IMR-90 (cell line): ENCODE results near the gene STXBP2. TPM values are rescaled to one million over a fixed set of nuclear protein-coding genes. Genes with fewer than 3 reads are reported as not detected.

Experiments used
- ATAC-seq: fragments of 200-7000 bp; cut with Tn5 transposase; 2 replicates; pipeline ENCODE4 v1.9.1; 2020; ENCODE audit warnings: low read depth, mild to moderate bottlenecking, moderate library complexity
- BruUV-seq: library from RNA; stranded (reverse); fragments of 400-500 nt; replicated peaks from 2 replicates; lab custom pipeline; 2021; lab: Mats Ljungman, UMichigan
- CTCF ChIA-PET: fragments of 300-600 bp; formaldehyde crosslinking; extraction: SDS; loops from one replicate; lab custom pipeline; 2021; ENCODE audit warnings: antibody characterized with exemption; lab: Yijun Ruan, JAX
- POLR2A ChIA-PET: fragments of 300-600 bp; sonication (Branson Sonifier 250); formaldehyde crosslinking; loops from one replicate; lab custom pipeline; 2022; ENCODE audit warnings: antibody characterized with exemption; ENCODE audit not compliant: unreplicated experiment; lab: Charles Lee
- DNase-seq: peaks from one replicate; pipeline ENCODE4 v3.0.0; 2013
- H2AFZ ChIP-seq: replicated peaks from 2 replicates; pipeline ENCODE3; 2013; ENCODE audit warnings: low read length, mild to moderate bottlenecking; ENCODE audit not compliant: poor library complexity
- H2AK5ac ChIP-seq: 2 replicates; pipeline ENCODE4 v1.6.1; 2013; ENCODE audit warnings: low read depth, low read length, inconsistent platforms
- H2AK9ac ChIP-seq: replicated peaks from 2 replicates; pipeline ENCODE3; 2013; ENCODE audit warnings: mild to moderate bottlenecking, low read depth, low read length, moderate library complexity; ENCODE audit not compliant: poor library complexity
- H2BK120ac ChIP-seq: 2 replicates; pipeline ENCODE4 v1.6.1; 2013; ENCODE audit warnings: low read depth, low read length, inconsistent platforms
- H2BK15ac ChIP-seq: 3 replicates; pipeline ENCODE4 v1.6.1; 2013; ENCODE audit warnings: low read depth, low read length, inconsistent platforms
- H2BK20ac ChIP-seq: 2 replicates; pipeline ENCODE4 v1.6.1; 2013; ENCODE audit warnings: low read depth, mild to moderate bottlenecking, inconsistent platforms, low read length, moderate library complexity
- H2BK5ac ChIP-seq: 2 replicates; pipeline ENCODE4 v1.6.1; 2013; ENCODE audit warnings: mild to moderate bottlenecking, low read depth, low read length, inconsistent platforms; ENCODE audit not compliant: poor library complexity, severe bottlenecking
- H3K14ac ChIP-seq: replicated peaks from 2 replicates; pipeline ENCODE4 v1.6.1; 2013; ENCODE audit warnings: low read depth, low read length, inconsistent platforms
- H3K18ac ChIP-seq: 2 replicates; pipeline ENCODE4 v1.6.1; 2013; ENCODE audit warnings: low read depth, low read length, control low read depth
- H3K23ac ChIP-seq: 2 replicates; pipeline ENCODE4 v1.6.1; 2013; ENCODE audit warnings: low read depth, low read length, inconsistent platforms
- H3K27ac ChIP-seq: 2 replicates; pipeline ENCODE4 v1.5.1; 2013; ENCODE audit warnings: mild to moderate bottlenecking, control low read depth, low read length; ENCODE audit not compliant: insufficient read depth
- H3K27me3 ChIP-seq: 2 replicates; pipeline ENCODE4 v1.6.1; 2013; ENCODE audit warnings: low read length; ENCODE audit not compliant: control insufficient read depth, insufficient read depth
- H3K36me3 ChIP-seq: 2 replicates; pipeline ENCODE4 v1.6.1; 2013; ENCODE audit warnings: low read length, mixed read lengths; ENCODE audit not compliant: control insufficient read depth, insufficient read depth
- H3K4ac ChIP-seq: 2 replicates; pipeline ENCODE4 v1.6.1; 2013; ENCODE audit warnings: low read depth, low read length, inconsistent platforms
- H3K4me1 ChIP-seq: 2 replicates; pipeline ENCODE4 v1.6.1; 2013; ENCODE audit warnings: low read length, mixed read lengths; ENCODE audit not compliant: control insufficient read depth, insufficient read depth
- H3K4me2 ChIP-seq: 2 replicates; pipeline ENCODE4 v1.6.1; 2013; ENCODE audit warnings: low read depth, mild to moderate bottlenecking, control low read depth, low read length, moderate library complexity
- H3K4me3 ChIP-seq: 2 replicates; pipeline ENCODE4 v1.5.1; 2013; ENCODE audit warnings: low read depth, mild to moderate bottlenecking, control low read depth, low read length, moderate library complexity; ENCODE audit not compliant: insufficient read depth
- H3K56ac ChIP-seq: 2 replicates; pipeline ENCODE4 v1.6.1; 2013; ENCODE audit warnings: low read length, inconsistent platforms; ENCODE audit not compliant: insufficient read depth; ENCODE audit errors: extremely low read depth
- H3K79me1 ChIP-seq, 2 experiments: 2 replicates each; pipeline ENCODE4 v1.6.1; 2013; ENCODE audit warnings: low read length in 2 of 2, inconsistent platforms in 1 of 2, low read depth in 1 of 2
- H3K9ac ChIP-seq: 2 replicates; pipeline ENCODE4 v1.6.1; 2013; ENCODE audit warnings: low read depth, low read length, control low read depth
- H3K9me1 ChIP-seq: 2 replicates; pipeline ENCODE4 v1.6.1; 2013; ENCODE audit warnings: low read length, inconsistent platforms; ENCODE audit not compliant: insufficient read depth
- H3K9me3 ChIP-seq: 2 replicates; pipeline ENCODE4 v1.6.1; 2013; ENCODE audit warnings: low read length; ENCODE audit not compliant: control insufficient read depth, insufficient read depth
- H4K20me1 ChIP-seq: 2 replicates; pipeline ENCODE4 v1.6.1; 2013; ENCODE audit warnings: low read length, inconsistent platforms; ENCODE audit not compliant: insufficient read depth
- H4K5ac ChIP-seq: 2 replicates; pipeline ENCODE4 v1.6.1; 2013; ENCODE audit warnings: mild to moderate bottlenecking, low read depth, low read length, control low read depth
- H4K8ac ChIP-seq, 2 experiments: 2 replicates each; pipeline ENCODE4 v1.6.1; 2013; ENCODE audit warnings: low read depth in 2 of 2, low read length in 2 of 2, control low read depth in 1 of 2, inconsistent platforms in 1 of 2
- H4K91ac ChIP-seq: 2 replicates; pipeline ENCODE4 v1.6.1; 2013; ENCODE audit warnings: low read depth, low read length, inconsistent platforms; ENCODE audit not compliant: insufficient read depth
- BHLHE40 ChIP-seq: fragments of 150-350 bp; IDR thresholded peaks from 2 replicates; pipeline ENCODE4 v1.6.1; 2016; ENCODE audit warnings: mild to moderate bottlenecking, low read depth, low read length
- CEBPB ChIP-seq: IDR thresholded peaks from 2 replicates; pipeline ENCODE4 v1.6.1; 2012; ENCODE audit warnings: low read depth, low read length, improper control_type of control experiment
- CHD1 ChIP-seq: IDR thresholded peaks from 2 replicates; pipeline ENCODE4 v1.6.1; 2012; ENCODE audit warnings: low read depth, low read length, improper control_type of control experiment
- ELK1 ChIP-seq: fragments of 150-350 bp; IDR thresholded peaks from 2 replicates; pipeline ENCODE4 v1.6.1; 2016; ENCODE audit warnings: low read depth, mild to moderate bottlenecking, low read length, moderate library complexity, borderline replicate concordance
- FOS ChIP-seq: fragments of 150-350 bp; IDR thresholded peaks from 2 replicates; pipeline ENCODE4 v1.6.1; 2016; ENCODE audit warnings: low read depth, low read length
- MAFK ChIP-seq: IDR thresholded peaks from 2 replicates; pipeline ENCODE4 v1.6.1; 2012; ENCODE audit warnings: low read depth, low read length, improper control_type of control experiment
- MAZ ChIP-seq: IDR thresholded peaks from 2 replicates; pipeline ENCODE4 v1.6.1; 2012; ENCODE audit warnings: low read depth, mild to moderate bottlenecking, low read length, improper control_type of control experiment, moderate library complexity, borderline replicate concordance
- MXI1 ChIP-seq: IDR thresholded peaks from 2 replicates; pipeline ENCODE4 v1.6.1; 2012; ENCODE audit warnings: low read depth, mild to moderate bottlenecking, low read length, moderate library complexity, borderline replicate concordance
- NFE2L2 ChIP-seq: fragments of 150-350 bp; IDR thresholded peaks from 2 replicates; pipeline ENCODE4 v1.6.1; 2016; ENCODE audit warnings: low read depth, mild to moderate bottlenecking, low read length
- POLR2A ChIP-seq: IDR thresholded peaks from 2 replicates; pipeline ENCODE4 v1.6.1; 2012; ENCODE audit warnings: mild to moderate bottlenecking, low read depth, low read length
- RAD21 ChIP-seq: IDR thresholded peaks from 2 replicates; pipeline ENCODE4 v1.6.1; 2012; ENCODE audit warnings: low read length, improper control_type of control experiment
- RCOR1 ChIP-seq: IDR thresholded peaks from 2 replicates; pipeline ENCODE4 v1.6.1; 2012; ENCODE audit warnings: mild to moderate bottlenecking, low read length, improper control_type of control experiment; ENCODE audit not compliant: insufficient replicate concordance
- RFX5 ChIP-seq: IDR thresholded peaks from 2 replicates; pipeline ENCODE4 v1.8.0; 2012; ENCODE audit warnings: low read depth, mild to moderate bottlenecking, low read length, moderate library complexity
- SMC3 ChIP-seq: fragments of 150-350 bp; IDR thresholded peaks from 2 replicates; pipeline ENCODE4 v1.6.1; 2016; ENCODE audit warnings: low read depth, mild to moderate bottlenecking, antibody characterized with exemption, low read length, moderate library complexity
- USF2 ChIP-seq: fragments of 150-350 bp; IDR thresholded peaks from 2 replicates; pipeline ENCODE4 v1.6.1; 2017; ENCODE audit warnings: mild to moderate bottlenecking, antibody characterized with exemption, low read length, low read depth
- WGBS, 2 experiments: methylation state at CpG; one replicate each; pipeline versions ENCODE4 v1.1.5 to v1.1.7; 2013; ENCODE audit warnings: missing lambda C conversion rate in 2 of 2; ENCODE audit not compliant: insufficient read length in 1 of 2; ENCODE audit errors: extremely low coverage in 2 of 2; 5-methylcytosine and 5-hydroxymethylcytosine counted together
- dilution Hi-C: fragments of 300-500 bp; cut with HindIII; formaldehyde crosslinking; loops from one replicate; pipeline ENCODE4 v1.14.3; 2018; ENCODE audit warnings: low sequenced_read_pairs; ENCODE audit not compliant: unreplicated experiment
- in situ Hi-C: fragments of 300-500 bp; cut with MboI; formaldehyde crosslinking; loops from 3 replicates; pipeline ENCODE4 v1.14.3; 2019; ENCODE audit warnings: low sequenced_read_pairs, inconsistent platforms, mixed read lengths
- intact Hi-C: fragments of 100-400 bp; cut with micrococcal nuclease; formaldehyde crosslinking; loops from 2 replicates; pipeline ENCODE4 v1.10.0; 2022
- polyA plus RNA-seq, 3 experiments: library from polyadenylated mRNA; depleted of rRNA; stranded (reverse); fragments of >200 nt; gene quantifications; 2 replicates each; pipeline ENCODE4 v1.2.3, GENCODE V29; 2012; ENCODE audit warnings: low replicate concordance in 1 of 3
- total RNA-seq: library from RNA; depleted of rRNA; stranded (reverse); fragments of >200 nt; gene quantifications from 2 replicates; pipeline ENCODE4 v1.2.3, GENCODE V29; 2012
- TF ChIP-seq, protein P1 (sequence below): conservative IDR thresholded peaks from 2 replicates; pipeline ENCODE4 v1.5.1; 2012; ENCODE audit warnings: mild to moderate bottlenecking, low read depth, low read length, improper control_type of control experiment

STXBP2 gene
- total and polyA plus RNA-seq, 2 of the 4 experiments (the other 2 are of a cell fraction) = 3.9 to 12.6 TPM

DNA sequence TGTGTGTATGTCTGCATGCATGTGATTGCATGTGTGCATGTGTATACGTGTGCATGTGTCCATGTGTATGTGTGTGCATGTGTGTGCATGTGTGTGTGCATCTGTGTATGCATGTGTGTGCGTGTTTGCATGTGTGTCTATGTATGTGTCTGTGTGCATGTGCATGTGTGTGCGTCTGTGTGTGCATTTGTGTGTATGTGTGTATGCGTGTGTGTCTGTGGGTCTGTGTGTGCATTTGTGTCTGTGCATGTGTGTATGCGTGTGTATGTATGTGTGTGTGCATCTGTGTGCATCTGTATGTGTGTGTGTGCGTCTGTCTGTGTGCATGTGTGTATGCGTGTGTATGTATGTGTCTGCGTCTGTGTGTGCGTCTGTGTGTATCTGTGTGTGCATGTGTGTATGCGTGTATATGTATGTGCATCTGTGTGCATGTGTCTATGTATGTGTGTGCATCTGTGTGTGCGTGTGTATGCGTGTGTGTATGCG, 3.0 kb downstream of the STXBP2 start:
- Histone ChIP-seq H3K4ac (no peak overlapping the region), H4K20me1 (peaks cover 5% of the 10 kb centered on the region; the same call in 1 of the 2 replicates), H2BK120ac (no peak overlapping the region), H3K27ac (no peak overlapping the region), H3K79me1 (no peaks in the 10 kb centered on the region), H2BK15ac (no peak overlapping the region), H3K36me3 (no peaks in the 10 kb centered on the region), H2AK5ac (no peak overlapping the region), H3K9me1 (peaks cover 12% of the 10 kb centered on the region), H3K27me3 (peaks cover 14% of the 10 kb centered on the region; the same call in 1 of the 2 replicates), H3K56ac (no peak overlapping the region), H4K91ac (no peak overlapping the region), H3K4me1 (no peaks in the 10 kb centered on the region), H3K18ac (no peak overlapping the region), H2BK20ac (no peak overlapping the region), H3K4me2 (no peak overlapping the region), H3K23ac (no peak overlapping the region), H4K8ac (no peak overlapping the region), H2AFZ (peak overlapping the region; percentile 51), H3K9me3 (no peaks in the 10 kb centered on the region), H2AK9ac (no peak overlapping the region), H3K4me3 (no peak overlapping the region), H3K14ac (no peak overlapping the region), H4K5ac (no peak overlapping the region), H2BK5ac (peak overlapping the region; percentile 43), H3K9ac (no peak overlapping the region)
- CTCF ChIA-PET = no interaction called here
- intact Hi-C loops = no loop called here
- WGBS, 2 experiments = 86% methylated on average over 9 of the region's 13 CpGs; no CpG with 5 or more reads in 1 of the 2 experiments
- in situ Hi-C loops = no loop called here
- no peak for TF ChIP-seq FOS
- no peak for TF ChIP-seq RFX5
- no peak for TF ChIP-seq RCOR1
- no peak for TF ChIP-seq ELK1
- TF ChIP-seq SMC3 = no peak
- no peak for TF ChIP-seq POLR2A
- no peak for TF ChIP-seq MAZ
- TF ChIP-seq CEBPB = no peak
- TF ChIP-seq MAFK = no peak
- TF ChIP-seq, protein P1, sequence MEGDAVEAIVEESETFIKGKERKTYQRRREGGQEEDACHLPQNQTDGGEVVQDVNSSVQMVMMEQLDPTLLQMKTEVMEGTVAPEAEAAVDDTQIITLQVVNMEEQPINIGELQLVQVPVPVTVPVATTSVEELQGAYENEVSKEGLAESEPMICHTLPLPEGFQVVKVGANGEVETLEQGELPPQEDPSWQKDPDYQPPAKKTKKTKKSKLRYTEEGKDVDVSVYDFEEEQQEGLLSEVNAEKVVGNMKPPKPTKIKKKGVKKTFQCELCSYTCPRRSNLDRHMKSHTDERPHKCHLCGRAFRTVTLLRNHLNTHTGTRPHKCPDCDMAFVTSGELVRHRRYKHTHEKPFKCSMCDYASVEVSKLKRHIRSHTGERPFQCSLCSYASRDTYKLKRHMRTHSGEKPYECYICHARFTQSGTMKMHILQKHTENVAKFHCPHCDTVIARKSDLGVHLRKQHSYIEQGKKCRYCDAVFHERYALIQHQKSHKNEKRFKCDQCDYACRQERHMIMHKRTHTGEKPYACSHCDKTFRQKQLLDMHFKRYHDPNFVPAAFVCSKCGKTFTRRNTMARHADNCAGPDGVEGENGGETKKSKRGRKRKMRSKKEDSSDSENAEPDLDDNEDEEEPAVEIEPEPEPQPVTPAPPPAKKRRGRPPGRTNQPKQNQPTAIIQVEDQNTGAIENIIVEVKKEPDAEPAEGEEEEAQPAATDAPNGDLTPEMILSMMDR = no peak
- no peak for TF ChIP-seq NFE2L2
- TF ChIP-seq MXI1 = no peak
- no peak for TF ChIP-seq USF2
- no peak for TF ChIP-seq CHD1
- TF ChIP-seq RAD21 = no peak
- no peak for TF ChIP-seq BHLHE40
- DNase-seq (no peak), ATAC-seq (no peak)
- POLR2A ChIA-PET = no interaction called here
- dilution Hi-C loops = no loop called here
- BruUV-seq = no TSS peak
